Measurements from ENCODE around the gene PPRC1. TPM values are rescaled to one million over a fixed set of nuclear protein-coding genes. Genes with fewer than 3 reads are reported as not detected.

Gene PPRC1
- total RNA-seq, 1 experiment from 2014 or later = 79.4 TPM

- Mint-ChIP-seq H3K27ac (no peak overlapping the region), H3K36me3 (peaks cover 39% of the 10 kb centered on the region), H3K4me1 (peaks cover 35% of the 10 kb centered on the region), H3K27me3 (ENCODE audit: low read depth) (no peaks in the 10 kb centered on the region), H3K4me3 (no peak overlapping the region), H3K9me3 (no peaks in the 10 kb centered on the region)
- TF ChIP-seq MXD4 (CRISPR knock-in tag; IDR thresholded peaks at IDR 0.05; ENCODE audit: borderline replicate concordance) (no peak), IRF1 (CRISPR knock-in tag; IDR thresholded peaks at IDR 0.05) (no peak), USF2 (CRISPR knock-in tag; IDR thresholded peaks at IDR 0.05) (no peak), ELF4 (CRISPR knock-in tag; IDR thresholded peaks at IDR 0.05; ENCODE audit: low read depth) (no peak), ZNF532 (CRISPR knock-in tag; IDR thresholded peaks at IDR 0.05; ENCODE audit: borderline replicate concordance) (no peak), ETV6 (CRISPR knock-in tag; IDR thresholded peaks at IDR 0.05) (no peak), CTCF (IDR thresholded peaks at IDR 0.05) (no peak), OVOL2 (CRISPR knock-in tag; IDR thresholded peaks at IDR 0.05; ENCODE audit: borderline replicate concordance) (no peak), E2F1 (CRISPR knock-in tag; IDR thresholded peaks at IDR 0.05) (no peak)
- no peak for DNase-seq (ENCODE audit: low spot score)
- POLR2A ChIA-PET = interaction anchor here (1.0 kb wide), 1 partner anchor 21 kb away, joined by 3 read pairs; the partner anchor contains the start of gene PPRC1
- CTCF ChIA-PET = interaction anchor here (0.6 to 2.7 kb wide), 7 partner anchors 10 to 101 kb away, joined by 3 to 16 read pairs (median 6); partner anchors contain the start of gene NOLC1
- ATAC-seq = no peak
Measured at GRCh38 chr10:102111276-102111675, 21.6 kb upstream of the PPRC1 start.

- peaks cover 45% of the 10 kb centered on the region for H3K4me1 Mint-ChIP-seq
- CTCF ChIA-PET = interaction anchor here (0.6 to 2.7 kb wide), 15 partner anchors 9 to 271 kb away, joined by 3 to 16 read pairs (median 6); partner anchors contain the start of genes NOLC1 and PPRC1
- no peak overlapping the region for H3K27ac Mint-ChIP-seq
- POLR2A ChIA-PET = interaction anchor here (0.5 to 1.0 kb wide), 3 partner anchors 20 to 272 kb away, joined by 3 read pairs; partner anchors contain the start of gene PPRC1
- ATAC-seq = peak; percentile 28
- no peak for DNase-seq (ENCODE audit: low spot score)
- H3K27me3 Mint-ChIP-seq (ENCODE audit: low read depth) = no peaks in the 10 kb centered on the region
- H3K4me3 Mint-ChIP-seq = peak overlapping the region; percentile 88; the same call in 1 of the 2 replicates
- no peaks in the 10 kb centered on the region for H3K9me3 Mint-ChIP-seq
- H3K36me3 Mint-ChIP-seq = peaks cover 39% of the 10 kb centered on the region
- TF ChIP-seq ZNF416 (CRISPR knock-in tag; IDR thresholded peaks at IDR 0.05) (no peak), ZMAT4 (CRISPR knock-in tag; IDR thresholded peaks at IDR 0.05) (no peak), FOXP4 (CRISPR knock-in tag; IDR thresholded peaks at IDR 0.05) (no peak), HMGXB4 (CRISPR knock-in tag; IDR thresholded peaks at IDR 0.05) (no peak), MLX (CRISPR knock-in tag; IDR thresholded peaks at IDR 0.05) (no peak), JAZF1 (CRISPR knock-in tag; IDR thresholded peaks at IDR 0.05) (no peak), PREB (CRISPR knock-in tag; IDR thresholded peaks at IDR 0.05; ENCODE audit: borderline replicate concordance) (no peak), ZNF317 (CRISPR knock-in tag; IDR thresholded peaks at IDR 0.05; ENCODE audit: borderline replicate concordance, low read depth) (no peak), CREB1 (CRISPR knock-in tag; IDR thresholded peaks at IDR 0.05) (no peak)
Measured at GRCh38 chr10:102112210-102112817, 20.5 kb upstream of the PPRC1 start.

Measured in WTC11 (cell line).